ENCODE data around the gene SLBP.

SLBP gene

GRCh38 chr4:1750381-1751154 is 38.4 kb upstream of the SLBP start:
- no peak overlapping the region for H3K4me3 ChIP-seq (ENCODE audit: low read depth, low read length)
- WGBS (ENCODE audit: extremely low coverage, insufficient coverage, insufficient read length), result no CpG with 5 or more reads among the region's 18 CpGs

DNA sequence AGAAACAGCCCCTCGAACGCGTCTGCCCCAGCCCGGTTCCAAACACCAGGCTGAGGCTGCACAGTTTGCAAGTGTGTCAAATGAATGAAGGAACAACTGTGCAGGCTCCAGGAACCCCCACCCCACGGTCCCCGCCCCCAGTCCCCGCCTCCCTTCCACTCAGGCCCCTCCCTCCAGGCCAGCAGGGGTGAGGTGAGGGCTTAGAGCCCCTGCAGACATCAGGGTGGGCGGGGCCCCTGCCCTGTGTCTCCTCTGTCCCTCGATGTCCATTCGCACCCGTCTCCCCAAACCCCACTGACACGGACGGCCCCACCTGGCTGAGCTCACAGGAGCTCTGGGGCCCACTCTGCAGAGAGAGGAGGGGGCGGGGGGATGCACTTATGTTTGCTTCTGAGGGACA is 37.7 kb upstream of the SLBP start:
- H2BK5ac ChIP-seq (ENCODE audit: low read depth, low read length, poor library complexity), result no peak overlapping the region
- H3K4me3 ChIP-seq (ENCODE audit: low read depth, low read length), result no peak overlapping the region
- no peak overlapping the region for H3K4me2 ChIP-seq (ENCODE audit: low read length)
- H3K18ac ChIP-seq (ENCODE audit: low read length), result no peak overlapping the region
- H4K91ac ChIP-seq (ENCODE audit: low read depth, low read length), result no peak overlapping the region
- H3K4ac ChIP-seq (ENCODE audit: low read depth, low read length), result no peak overlapping the region
- no peak overlapping the region for H3K9ac ChIP-seq (ENCODE audit: low read length)
- no peak overlapping the region for H3K14ac ChIP-seq (ENCODE audit: low read length)
- no peaks in the 10 kb centered on the region for H3K79me2 ChIP-seq (ENCODE audit: control insufficient read depth, insufficient read depth, low read length, poor library complexity)
- no peak overlapping the region for H3K27ac ChIP-seq (ENCODE audit: low read depth, low read length)
- WGBS (ENCODE audit: extremely low coverage, insufficient coverage, insufficient read length), result no CpG with 5 or more reads among the region's 14 CpGs
- no peaks in the 10 kb centered on the region for H3K79me1 ChIP-seq (ENCODE audit: low read length)
- H3K27me3 ChIP-seq (ENCODE audit: insufficient read depth, low read length), result no peaks in the 10 kb centered on the region
- peaks cover 0 to 3% of the 10 kb centered on the region in 2 experiments for H3K4me1 ChIP-seq (ENCODE audit: control insufficient read depth in 1 of 2, insufficient read depth in 2 of 2, low read length in 2 of 2)
- H2BK120ac ChIP-seq (ENCODE audit: insufficient read depth, low read length, poor library complexity), result no peak overlapping the region
- H4K8ac ChIP-seq (ENCODE audit: low read depth, low read length), result no peak overlapping the region
- no peak overlapping the region for H3K23ac ChIP-seq (ENCODE audit: low read length)
- H2AFZ ChIP-seq (ENCODE audit: insufficient read depth, low read length, poor library complexity), result no peak overlapping the region
- peaks cover 3% of the 10 kb centered on the region in 2 experiments for H3K36me3 ChIP-seq (ENCODE audit: control insufficient read depth in 1 of 2, insufficient read depth in 2 of 2, low read length in 2 of 2)
- no peak overlapping the region for H4K12ac ChIP-seq (ENCODE audit: low read depth, low read length)
- H3K9me3 ChIP-seq (ENCODE audit: insufficient read depth, low read depth, low read length), result no peaks in the 10 kb centered on the region
- no peak overlapping the region for H2AK5ac ChIP-seq (ENCODE audit: low read length)
- no peak overlapping the region for H2BK12ac ChIP-seq (ENCODE audit: low read length)
- no peak for DNase-seq

More at GRCh38 chr4:1750381-1751154, 38.4 kb upstream of the SLBP start:
- no peak overlapping the region for H2BK120ac ChIP-seq (ENCODE audit: insufficient read depth, low read length, poor library complexity)
- H3K79me2 ChIP-seq (ENCODE audit: control insufficient read depth, insufficient read depth, low read length, poor library complexity), result no peaks in the 10 kb centered on the region
- H3K23ac ChIP-seq (ENCODE audit: low read length), result no peak overlapping the region
- no peak overlapping the region for H3K9ac ChIP-seq (ENCODE audit: low read length)
- H3K9me3 ChIP-seq (ENCODE audit: insufficient read depth, low read depth, low read length), result no peaks in the 10 kb centered on the region
- no peak for DNase-seq
- no peak overlapping the region for H2AFZ ChIP-seq (ENCODE audit: insufficient read depth, low read length, poor library complexity)
- H3K18ac ChIP-seq (ENCODE audit: low read length), result no peak overlapping the region
- H3K36me3 ChIP-seq (ENCODE audit: control insufficient read depth in 1 of 2, insufficient read depth in 2 of 2, low read length in 2 of 2), result no peaks in the 10 kb centered on the region
- no peak overlapping the region for H2AK5ac ChIP-seq (ENCODE audit: low read length)
- H2BK12ac ChIP-seq (ENCODE audit: low read length), result no peak overlapping the region
- no peak overlapping the region for H3K4ac ChIP-seq (ENCODE audit: low read depth, low read length)
- no peak overlapping the region for H3K4me2 ChIP-seq (ENCODE audit: low read length)
- no peak overlapping the region for H3K14ac ChIP-seq (ENCODE audit: low read length)
- no peaks in the 10 kb centered on the region for H3K27me3 ChIP-seq (ENCODE audit: insufficient read depth, low read length)
- H4K8ac ChIP-seq (ENCODE audit: low read depth, low read length), result no peak overlapping the region
- no peak overlapping the region for H2BK5ac ChIP-seq (ENCODE audit: low read depth, low read length, poor library complexity)
- no peaks in the 10 kb centered on the region for H3K79me1 ChIP-seq (ENCODE audit: low read length)
- H3K4me1 ChIP-seq (ENCODE audit: control insufficient read depth in 1 of 2, insufficient read depth in 2 of 2, low read length in 2 of 2), result peaks cover 0 to 3% of the 10 kb centered on the region in 2 experiments
- H4K91ac ChIP-seq (ENCODE audit: low read depth, low read length), result no peak overlapping the region
- H4K12ac ChIP-seq (ENCODE audit: low read depth, low read length), result no peak overlapping the region
- no peak overlapping the region for H3K27ac ChIP-seq (ENCODE audit: low read depth, low read length)

DNA sequence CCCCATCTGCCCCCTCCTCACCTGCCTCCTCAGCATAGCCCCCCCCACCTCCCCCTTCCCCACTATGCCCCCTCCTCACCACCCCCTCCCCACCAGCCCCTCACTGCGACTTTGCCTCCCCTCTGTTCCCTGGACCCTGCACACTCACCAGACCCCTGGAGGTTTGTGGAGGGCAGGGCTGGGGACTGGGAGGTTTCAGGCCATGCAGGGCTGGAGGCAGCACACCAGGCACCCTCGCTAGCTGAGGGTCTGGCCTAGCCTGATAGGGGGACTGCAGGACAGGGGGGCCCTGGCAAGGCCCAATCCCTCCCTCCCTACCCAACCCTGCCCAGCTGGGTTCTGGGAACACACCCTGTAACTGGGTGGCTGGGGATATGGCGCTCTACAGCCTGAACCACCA is 37.3 kb upstream of the SLBP start:
- no peak overlapping the region for H2BK5ac ChIP-seq (ENCODE audit: low read depth, low read length, poor library complexity)
- H3K9me3 ChIP-seq (ENCODE audit: insufficient read depth, low read depth, low read length), result no peaks in the 10 kb centered on the region
- WGBS (ENCODE audit: extremely low coverage, insufficient coverage, insufficient read length), result no CpG with 5 or more reads among the region's 3 CpGs
- H2BK12ac ChIP-seq (ENCODE audit: low read length), result no peak overlapping the region
- H3K27me3 ChIP-seq (ENCODE audit: insufficient read depth, low read length), result no peaks in the 10 kb centered on the region
- peaks cover 7 to 8% of the 10 kb centered on the region in 2 experiments for H3K36me3 ChIP-seq (ENCODE audit: control insufficient read depth in 1 of 2, insufficient read depth in 2 of 2, low read length in 2 of 2)
- H3K79me1 ChIP-seq (ENCODE audit: low read length), result no peaks in the 10 kb centered on the region
- no peak overlapping the region for H3K4me2 ChIP-seq (ENCODE audit: low read length)
- H4K8ac ChIP-seq (ENCODE audit: low read depth, low read length), result no peak overlapping the region
- H3K4me1 ChIP-seq (ENCODE audit: control insufficient read depth in 1 of 2, insufficient read depth in 2 of 2, low read length in 2 of 2), result peaks cover 0 to 3% of the 10 kb centered on the region in 2 experiments
- DNase-seq, result no peak
- H2BK120ac ChIP-seq (ENCODE audit: insufficient read depth, low read length, poor library complexity), result no peak overlapping the region
- H4K12ac ChIP-seq (ENCODE audit: low read depth, low read length), result no peak overlapping the region
- no peak overlapping the region for H2AFZ ChIP-seq (ENCODE audit: insufficient read depth, low read length, poor library complexity)
- H3K14ac ChIP-seq (ENCODE audit: low read length), result no peak overlapping the region
- no peak overlapping the region for H3K23ac ChIP-seq (ENCODE audit: low read length)
- no peak overlapping the region for H3K9ac ChIP-seq (ENCODE audit: low read length)
- no peak overlapping the region for H3K4me3 ChIP-seq (ENCODE audit: low read depth, low read length)
- H4K91ac ChIP-seq (ENCODE audit: low read depth, low read length), result no peak overlapping the region
- no peak overlapping the region for H3K4ac ChIP-seq (ENCODE audit: low read depth, low read length)
- H2AK5ac ChIP-seq (ENCODE audit: low read length), result no peak overlapping the region
- H3K79me2 ChIP-seq (ENCODE audit: control insufficient read depth, insufficient read depth, low read length, poor library complexity), result no peaks in the 10 kb centered on the region
- H3K18ac ChIP-seq (ENCODE audit: low read length), result no peak overlapping the region
- H3K27ac ChIP-seq (ENCODE audit: low read depth, low read length), result no peak overlapping the region

- Histone ChIP-seq H2BK12ac (ENCODE audit: low read length) (no peak overlapping the region), H2AK5ac (ENCODE audit: low read length) (no peak overlapping the region), H3K4ac (ENCODE audit: low read depth, low read length) (no peak overlapping the region), H3K27me3 (ENCODE audit: insufficient read depth, low read length) (no peaks in the 10 kb centered on the region), H3K79me1 (ENCODE audit: low read length) (no peaks in the 10 kb centered on the region), H2BK120ac (ENCODE audit: insufficient read depth, low read length, poor library complexity) (no peak overlapping the region), H2AFZ (ENCODE audit: insufficient read depth, low read length, poor library complexity) (no peak overlapping the region), H3K4me3 (ENCODE audit: low read depth, low read length) (no peak overlapping the region), H2BK5ac (ENCODE audit: low read depth, low read length, poor library complexity) (no peak overlapping the region), H3K4me1 (ENCODE audit: control insufficient read depth in 1 of 2, insufficient read depth in 2 of 2, low read length in 2 of 2) (peaks cover 0 to 3% of the 10 kb centered on the region in 2 experiments), H3K23ac (ENCODE audit: low read length) (no peak overlapping the region), H3K79me2 (ENCODE audit: control insufficient read depth, insufficient read depth, low read length, poor library complexity) (no peaks in the 10 kb centered on the region), H3K14ac (ENCODE audit: low read length) (no peak overlapping the region), H3K4me2 (ENCODE audit: low read length) (peak overlapping the region; percentile 31), H3K9me3 (ENCODE audit: insufficient read depth, low read depth, low read length) (no peaks in the 10 kb centered on the region), H3K27ac (ENCODE audit: low read depth, low read length) (no peak overlapping the region), H4K8ac (ENCODE audit: low read depth, low read length) (no peak overlapping the region), H3K36me3 (ENCODE audit: control insufficient read depth in 1 of 2, insufficient read depth in 2 of 2, low read length in 2 of 2) (peaks cover 15 to 16% of the 10 kb centered on the region in 2 experiments), H4K91ac (ENCODE audit: low read depth, low read length) (no peak overlapping the region), H3K9ac (ENCODE audit: low read length) (no peak overlapping the region), H4K12ac (ENCODE audit: low read depth, low read length) (no peak overlapping the region), H3K18ac (ENCODE audit: low read length) (no peak overlapping the region)
- DNase-seq, result peak; percentile 24 to 66
- no CpG with 5 or more reads among the region's 29 CpGs for WGBS (ENCODE audit: extremely low coverage, insufficient coverage, insufficient read length)
Measured at GRCh38 chr4:1748465-1748995, 36.4 kb upstream of the SLBP start.
